Ishikawa (cell line): ENCODE results near the gene CARMIL1.

Source experiments
- CEBPB ChIP-seq: IDR thresholded peaks from 2 replicates; pipeline ENCODE4 v1.6.1; 2012
- CREB1 ChIP-seq: IDR thresholded peaks from 2 replicates; pipeline ENCODE4 v1.6.1; 2012; ENCODE audit warnings: low read depth
- EGR1 ChIP-seq: IDR thresholded peaks from 2 replicates; pipeline ENCODE4 v1.6.1; 2012
- EP300 ChIP-seq: IDR thresholded peaks from 2 replicates; pipeline ENCODE4 v1.6.1; 2012; ENCODE audit warnings: borderline replicate concordance
- FOXM1 ChIP-seq: IDR thresholded peaks from 2 replicates; pipeline ENCODE4 v1.6.1; 2012; ENCODE audit warnings: low read depth, borderline replicate concordance
- MAX ChIP-seq: IDR thresholded peaks from 2 replicates; pipeline ENCODE4 v1.6.1; 2012
- NFIC ChIP-seq: IDR thresholded peaks from 2 replicates; pipeline ENCODE4 v1.6.1; 2012
- RAD21 ChIP-seq: IDR thresholded peaks from 2 replicates; pipeline ENCODE4 v1.6.1; 2012; ENCODE audit warnings: low read depth
- TAF1 ChIP-seq: IDR thresholded peaks from 2 replicates; pipeline ENCODE4 v1.6.1; 2012; ENCODE audit warnings: low read depth, mild to moderate bottlenecking
- TCF12 ChIP-seq: IDR thresholded peaks from 2 replicates; pipeline ENCODE4 v1.6.1; 2012; ENCODE audit warnings: low read depth
- TEAD4 ChIP-seq: IDR thresholded peaks from 2 replicates; pipeline ENCODE4 v1.6.1; 2012
- USF1 ChIP-seq: IDR thresholded peaks from 2 replicates; pipeline ENCODE4 v1.6.1; 2012
- YY1 ChIP-seq: IDR thresholded peaks from 2 replicates; pipeline ENCODE4 v1.6.1; 2012; ENCODE audit warnings: low read depth
- ZBTB7A ChIP-seq: IDR thresholded peaks from 2 replicates; pipeline ENCODE4 v1.6.1; 2012; ENCODE audit warnings: low read depth
- TF ChIP-seq, protein P1 (sequence below): IDR thresholded peaks from 2 replicates; pipeline ENCODE4 v1.6.1; 2012; ENCODE audit warnings: low read depth, mild to moderate bottlenecking

The CARMIL1 gene

GRCh38 chr6:25570578-25570977 is 291.4 kb downstream of the CARMIL1 start:
- TF ChIP-seq TAF1: no peak
- no peak for TF ChIP-seq USF1
- TF ChIP-seq RAD21: no peak
- TF ChIP-seq MAX: no peak
- TF ChIP-seq TEAD4: no peak
- no peak for TF ChIP-seq EGR1
- no peak for TF ChIP-seq CREB1
- TF ChIP-seq, protein P1, sequence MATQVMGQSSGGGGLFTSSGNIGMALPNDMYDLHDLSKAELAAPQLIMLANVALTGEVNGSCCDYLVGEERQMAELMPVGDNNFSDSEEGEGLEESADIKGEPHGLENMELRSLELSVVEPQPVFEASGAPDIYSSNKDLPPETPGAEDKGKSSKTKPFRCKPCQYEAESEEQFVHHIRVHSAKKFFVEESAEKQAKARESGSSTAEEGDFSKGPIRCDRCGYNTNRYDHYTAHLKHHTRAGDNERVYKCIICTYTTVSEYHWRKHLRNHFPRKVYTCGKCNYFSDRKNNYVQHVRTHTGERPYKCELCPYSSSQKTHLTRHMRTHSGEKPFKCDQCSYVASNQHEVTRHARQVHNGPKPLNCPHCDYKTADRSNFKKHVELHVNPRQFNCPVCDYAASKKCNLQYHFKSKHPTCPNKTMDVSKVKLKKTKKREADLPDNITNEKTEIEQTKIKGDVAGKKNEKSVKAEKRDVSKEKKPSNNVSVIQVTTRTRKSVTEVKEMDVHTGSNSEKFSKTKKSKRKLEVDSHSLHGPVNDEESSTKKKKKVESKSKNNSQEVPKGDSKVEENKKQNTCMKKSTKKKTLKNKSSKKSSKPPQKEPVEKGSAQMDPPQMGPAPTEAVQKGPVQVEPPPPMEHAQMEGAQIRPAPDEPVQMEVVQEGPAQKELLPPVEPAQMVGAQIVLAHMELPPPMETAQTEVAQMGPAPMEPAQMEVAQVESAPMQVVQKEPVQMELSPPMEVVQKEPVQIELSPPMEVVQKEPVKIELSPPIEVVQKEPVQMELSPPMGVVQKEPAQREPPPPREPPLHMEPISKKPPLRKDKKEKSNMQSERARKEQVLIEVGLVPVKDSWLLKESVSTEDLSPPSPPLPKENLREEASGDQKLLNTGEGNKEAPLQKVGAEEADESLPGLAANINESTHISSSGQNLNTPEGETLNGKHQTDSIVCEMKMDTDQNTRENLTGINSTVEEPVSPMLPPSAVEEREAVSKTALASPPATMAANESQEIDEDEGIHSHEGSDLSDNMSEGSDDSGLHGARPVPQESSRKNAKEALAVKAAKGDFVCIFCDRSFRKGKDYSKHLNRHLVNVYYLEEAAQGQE: no peak
- no peak for TF ChIP-seq NFIC
- no peak for TF ChIP-seq CEBPB
- TF ChIP-seq ZBTB7A: no peak
- TF ChIP-seq YY1: no peak

- TF ChIP-seq YY1 (no peak), TAF1 (no peak), TCF12 (no peak), CREB1 (no peak), CEBPB (no peak), RAD21 (no peak), NFIC (no peak), EGR1 (no peak), USF1 (no peak)
These were observed 297.7 kb downstream of the CARMIL1 start for GRCh38 chr6:25576919-25577318.

DNA sequence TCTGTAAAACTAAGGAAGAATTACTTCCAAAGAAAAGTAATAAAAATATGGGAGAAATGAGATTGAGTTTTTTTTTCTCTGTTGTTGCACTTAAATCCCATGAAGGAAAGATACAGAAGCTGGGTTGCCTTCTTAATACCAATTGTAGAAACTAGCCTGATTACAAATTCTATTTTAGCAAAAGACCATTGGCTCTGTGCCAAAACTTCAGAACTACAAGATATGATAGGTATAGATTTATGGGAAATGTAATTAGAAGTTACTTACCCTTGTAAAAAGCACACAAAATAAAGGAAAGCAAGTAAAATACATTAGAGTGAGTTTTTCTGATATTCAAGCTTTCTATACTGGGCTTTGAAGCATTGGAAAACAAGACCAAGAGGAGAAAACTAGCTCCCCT is 299.4 kb downstream of the CARMIL1 start:
- TF ChIP-seq EP300 (no peak), CEBPB (no peak), RAD21 (no peak), ZBTB7A (no peak), NFIC (no peak), EGR1 (no peak), CREB1 (no peak), MAX (no peak)
- TF ChIP-seq, protein P1: no peak

- TF ChIP-seq TAF1 (no peak), CEBPB (no peak), TEAD4 (no peak), USF1 (no peak), NFIC (no peak), CREB1 (no peak), TCF12 (no peak), EP300 (no peak), YY1 (no peak), RAD21 (no peak), FOXM1 (no peak), EGR1 (no peak), MAX (no peak), ZBTB7A (no peak)
- TF ChIP-seq, protein P1: no peak
These were observed 300.3 kb downstream of the CARMIL1 start for GRCh38 chr6:25579391-25579883.
